ENCODE data around the gene HECTD4. TPM values are rescaled to one million over a fixed set of nuclear protein-coding genes. Genes with fewer than 3 reads are reported as not detected.

HECTD4 gene
- polyA plus RNA-seq, 1 donor from 2014 or later: 15.8 TPM

DNA sequence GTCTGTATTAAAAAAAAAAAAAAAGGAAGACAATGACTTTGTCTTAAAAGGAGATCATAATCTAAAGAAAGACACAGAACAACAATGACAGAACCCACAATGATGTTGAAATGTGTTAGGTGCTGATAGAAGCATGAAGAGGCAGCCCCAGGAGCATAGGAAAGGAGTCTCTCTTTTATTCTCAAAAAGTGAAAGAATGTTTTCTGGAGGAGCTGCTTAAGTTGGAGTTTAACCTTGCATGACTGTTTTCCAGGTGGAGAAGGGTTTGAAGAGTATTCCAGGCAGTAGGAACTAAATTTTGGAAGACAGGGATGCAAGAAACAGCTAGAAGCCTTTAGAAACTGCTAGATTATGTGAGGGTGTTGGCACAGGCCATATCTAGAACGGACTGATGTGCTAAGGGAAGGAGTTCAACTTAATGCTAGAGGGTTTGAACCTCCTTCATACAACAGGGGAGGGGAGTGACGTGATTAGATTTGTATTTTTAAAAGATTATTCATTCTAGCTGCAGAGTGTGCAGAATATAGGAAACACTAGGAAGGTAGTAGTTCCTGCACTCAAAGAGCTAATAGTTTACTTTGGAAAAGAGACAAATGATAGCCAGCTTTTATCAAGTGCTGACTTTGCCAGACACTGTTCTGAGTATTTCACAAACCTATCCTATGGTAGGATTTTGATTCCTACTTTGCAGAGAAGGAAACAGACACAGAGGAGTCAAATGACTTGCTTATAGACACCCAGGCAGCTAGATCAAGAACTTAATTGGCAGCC lies 31.8 kb upstream of the HECTD4 start:
- no peaks in the 10 kb centered on the region for H3F3A ChIP-seq (ENCODE audit: insufficient read depth, low read length, poor library complexity, severe bottlenecking)
- no peak overlapping the region for H3K4me2 ChIP-seq (ENCODE audit: low read length)
- H2AFZ ChIP-seq (ENCODE audit: low read depth, low read length): no peak overlapping the region
- H3K36me3 ChIP-seq (ENCODE audit: insufficient read depth, low read length): no peaks in the 10 kb centered on the region
- H3K27ac ChIP-seq (ENCODE audit: low read length): no peak overlapping the region
- H3K9me2 ChIP-seq (ENCODE audit: insufficient read depth, low read length): no peaks in the 10 kb centered on the region
- no peaks in the 10 kb centered on the region for H3K27me3 ChIP-seq (ENCODE audit: insufficient read depth, low read depth, low read length)
- H3K4me3 ChIP-seq (ENCODE audit: low read length): no peak overlapping the region
- no peak overlapping the region for H3K9ac ChIP-seq (ENCODE audit: low read length)
- H3K79me2 ChIP-seq (replicated peaks; ENCODE audit: insufficient read depth, low read length): peaks cover 2% of the 10 kb centered on the region
- TF ChIP-seq, protein P1, sequence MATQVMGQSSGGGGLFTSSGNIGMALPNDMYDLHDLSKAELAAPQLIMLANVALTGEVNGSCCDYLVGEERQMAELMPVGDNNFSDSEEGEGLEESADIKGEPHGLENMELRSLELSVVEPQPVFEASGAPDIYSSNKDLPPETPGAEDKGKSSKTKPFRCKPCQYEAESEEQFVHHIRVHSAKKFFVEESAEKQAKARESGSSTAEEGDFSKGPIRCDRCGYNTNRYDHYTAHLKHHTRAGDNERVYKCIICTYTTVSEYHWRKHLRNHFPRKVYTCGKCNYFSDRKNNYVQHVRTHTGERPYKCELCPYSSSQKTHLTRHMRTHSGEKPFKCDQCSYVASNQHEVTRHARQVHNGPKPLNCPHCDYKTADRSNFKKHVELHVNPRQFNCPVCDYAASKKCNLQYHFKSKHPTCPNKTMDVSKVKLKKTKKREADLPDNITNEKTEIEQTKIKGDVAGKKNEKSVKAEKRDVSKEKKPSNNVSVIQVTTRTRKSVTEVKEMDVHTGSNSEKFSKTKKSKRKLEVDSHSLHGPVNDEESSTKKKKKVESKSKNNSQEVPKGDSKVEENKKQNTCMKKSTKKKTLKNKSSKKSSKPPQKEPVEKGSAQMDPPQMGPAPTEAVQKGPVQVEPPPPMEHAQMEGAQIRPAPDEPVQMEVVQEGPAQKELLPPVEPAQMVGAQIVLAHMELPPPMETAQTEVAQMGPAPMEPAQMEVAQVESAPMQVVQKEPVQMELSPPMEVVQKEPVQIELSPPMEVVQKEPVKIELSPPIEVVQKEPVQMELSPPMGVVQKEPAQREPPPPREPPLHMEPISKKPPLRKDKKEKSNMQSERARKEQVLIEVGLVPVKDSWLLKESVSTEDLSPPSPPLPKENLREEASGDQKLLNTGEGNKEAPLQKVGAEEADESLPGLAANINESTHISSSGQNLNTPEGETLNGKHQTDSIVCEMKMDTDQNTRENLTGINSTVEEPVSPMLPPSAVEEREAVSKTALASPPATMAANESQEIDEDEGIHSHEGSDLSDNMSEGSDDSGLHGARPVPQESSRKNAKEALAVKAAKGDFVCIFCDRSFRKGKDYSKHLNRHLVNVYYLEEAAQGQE (IDR thresholded peaks at IDR 0.05; ENCODE audit: borderline replicate concordance): no peak
- TF ChIP-seq SMC3 (conservative IDR thresholded peaks at IDR 0.05; ENCODE audit: poor library complexity): no peak
- no peak for TF ChIP-seq TAF1 (IDR thresholded peaks at IDR 0.05; ENCODE audit: low read depth)
- no peak for TF ChIP-seq MXI1 (conservative IDR thresholded peaks at IDR 0.05; ENCODE audit: poor library complexity, severe bottlenecking)
- TF ChIP-seq, protein P2, sequence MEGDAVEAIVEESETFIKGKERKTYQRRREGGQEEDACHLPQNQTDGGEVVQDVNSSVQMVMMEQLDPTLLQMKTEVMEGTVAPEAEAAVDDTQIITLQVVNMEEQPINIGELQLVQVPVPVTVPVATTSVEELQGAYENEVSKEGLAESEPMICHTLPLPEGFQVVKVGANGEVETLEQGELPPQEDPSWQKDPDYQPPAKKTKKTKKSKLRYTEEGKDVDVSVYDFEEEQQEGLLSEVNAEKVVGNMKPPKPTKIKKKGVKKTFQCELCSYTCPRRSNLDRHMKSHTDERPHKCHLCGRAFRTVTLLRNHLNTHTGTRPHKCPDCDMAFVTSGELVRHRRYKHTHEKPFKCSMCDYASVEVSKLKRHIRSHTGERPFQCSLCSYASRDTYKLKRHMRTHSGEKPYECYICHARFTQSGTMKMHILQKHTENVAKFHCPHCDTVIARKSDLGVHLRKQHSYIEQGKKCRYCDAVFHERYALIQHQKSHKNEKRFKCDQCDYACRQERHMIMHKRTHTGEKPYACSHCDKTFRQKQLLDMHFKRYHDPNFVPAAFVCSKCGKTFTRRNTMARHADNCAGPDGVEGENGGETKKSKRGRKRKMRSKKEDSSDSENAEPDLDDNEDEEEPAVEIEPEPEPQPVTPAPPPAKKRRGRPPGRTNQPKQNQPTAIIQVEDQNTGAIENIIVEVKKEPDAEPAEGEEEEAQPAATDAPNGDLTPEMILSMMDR (IDR thresholded peaks at IDR 0.05; ENCODE audit: poor library complexity, severe bottlenecking): no peak
- no peak for TF ChIP-seq RAD21 (conservative IDR thresholded peaks at IDR 0.05)
- TF ChIP-seq EZH2 (IDR thresholded peaks at IDR 0.05; ENCODE audit: borderline replicate concordance, insufficient read depth, low read length, poor library complexity, severe bottlenecking): no peak
- TF ChIP-seq EP300 (conservative IDR thresholded peaks at IDR 0.05; ENCODE audit: poor library complexity, severe bottlenecking): no peak
- no peak for TF ChIP-seq POLR2AphosphoS5 (IDR thresholded peaks at IDR 0.05)
- no peaks in the 10 kb centered on the region for H3K9me3 ChIP-seq (ENCODE audit: low read length)
- H4K20me1 ChIP-seq (ENCODE audit: insufficient read depth): no peaks in the 10 kb centered on the region

GRCh38 chr12:112409906-112410244 lies 27.6 kb upstream of the HECTD4 start:
- Histone ChIP-seq H3K79me2 (replicated peaks; ENCODE audit: insufficient read depth, low read length) (peaks cover 8% of the 10 kb centered on the region), H3K9ac (ENCODE audit: low read length) (no peak overlapping the region), H3K36me3 (ENCODE audit: insufficient read depth, low read length) (peaks cover under 1% of the 10 kb centered on the region), H2AFZ (ENCODE audit: low read depth, low read length) (no peak overlapping the region), H3K9me3 (ENCODE audit: low read length) (no peaks in the 10 kb centered on the region), H3K9me2 (ENCODE audit: insufficient read depth, low read length) (no peaks in the 10 kb centered on the region), H3K4me3 (ENCODE audit: low read length) (no peak overlapping the region), H3K4me2 (ENCODE audit: low read length) (no peak overlapping the region), H4K20me1 (ENCODE audit: insufficient read depth) (no peaks in the 10 kb centered on the region), H3K27ac (ENCODE audit: low read length) (no peak overlapping the region), H3K27me3 (ENCODE audit: insufficient read depth, low read depth, low read length) (no peaks in the 10 kb centered on the region), H3F3A (ENCODE audit: insufficient read depth, low read length, poor library complexity, severe bottlenecking) (peaks cover 4% of the 10 kb centered on the region)
- TF ChIP-seq EP300 (conservative IDR thresholded peaks at IDR 0.05; ENCODE audit: poor library complexity, severe bottlenecking) (no peak), EZH2 (IDR thresholded peaks at IDR 0.05; ENCODE audit: borderline replicate concordance, insufficient read depth, low read length, poor library complexity, severe bottlenecking) (no peak), MXI1 (conservative IDR thresholded peaks at IDR 0.05; ENCODE audit: poor library complexity, severe bottlenecking) (no peak), TAF1 (IDR thresholded peaks at IDR 0.05; ENCODE audit: low read depth) (no peak)
- TF ChIP-seq, protein P2 (IDR thresholded peaks at IDR 0.05; ENCODE audit: poor library complexity, severe bottlenecking): no peak

Measured in neural cell (in vitro differentiated cells).